HG03095 (cell line): ENCODE measurements around the gene AUTS2.
"Not testable (repeated sequence)": the region's sequence is repeated elsewhere in the genome, so short reads cannot be mapped to it uniquely, and the experiment has no call there.

ENCODE experiments used
- ATAC-seq: cut with Tn5 transposase; IDR thresholded peaks from one replicate; pipeline ENCODE4 v1.9.1; 2021; ENCODE audit warnings: moderate library complexity; ENCODE audit not compliant: unreplicated experiment

Gene AUTS2

GRCh38 chr7:70574970-70575799, 976.9 kb downstream of the AUTS2 start:
- no peak for ATAC-seq

DNA sequence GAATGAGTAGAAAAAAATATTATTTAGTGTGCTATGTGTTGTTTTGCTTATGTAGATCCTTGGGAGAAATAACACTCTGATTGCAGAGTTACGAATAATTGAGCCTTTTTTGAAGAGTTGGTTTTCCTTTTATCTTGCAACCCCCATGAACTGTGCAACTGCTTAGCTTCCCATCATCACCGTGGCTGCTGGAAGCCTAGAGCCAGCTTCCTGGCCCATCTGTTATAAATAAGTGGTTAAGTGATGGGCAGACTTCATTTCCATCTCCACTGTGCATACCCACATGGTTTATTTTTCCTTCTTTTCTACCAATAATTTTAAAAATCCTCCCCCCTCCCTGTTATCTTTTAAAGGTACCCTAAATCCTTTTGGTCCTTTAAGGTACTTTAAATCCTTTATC, 978.8 kb downstream of the AUTS2 start:
- ATAC-seq: no peak

- no peak for ATAC-seq
These were observed 979.9 kb downstream of the AUTS2 start for GRCh38 chr7:70578131-70578530.

DNA sequence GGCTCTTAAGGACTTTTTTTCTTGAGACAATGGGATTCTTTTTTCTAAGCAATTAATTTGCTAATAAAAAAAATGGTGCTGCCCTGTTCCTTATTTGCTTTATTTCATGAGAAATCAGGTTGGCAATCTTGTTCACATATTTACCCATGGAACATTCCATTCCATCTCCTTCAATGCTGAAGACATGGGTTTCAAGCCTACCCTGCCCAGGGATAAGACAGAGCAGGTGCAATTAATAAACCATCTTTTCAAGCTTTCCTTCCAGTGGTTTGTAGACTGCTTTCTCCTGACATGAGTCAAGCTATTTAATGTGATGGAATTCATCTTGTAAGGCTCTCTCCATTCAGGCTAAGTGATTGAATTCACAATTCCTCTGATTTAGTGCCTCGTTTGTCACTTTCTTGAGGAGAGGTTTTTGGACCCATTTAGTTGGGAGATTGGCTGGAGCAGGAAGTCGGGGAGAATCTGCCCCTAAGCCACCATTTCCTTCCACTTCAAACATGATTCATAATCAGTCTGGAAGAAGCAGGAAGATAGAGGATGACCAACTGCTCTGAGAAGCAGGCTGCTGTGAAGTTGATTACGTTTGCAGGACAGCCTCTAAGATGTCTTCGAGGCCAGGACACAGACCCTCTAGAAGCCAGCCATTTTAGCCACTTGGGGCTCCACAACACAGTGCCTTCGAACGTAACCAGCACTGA, 981.3 kb downstream of the AUTS2 start:
- ATAC-seq: no peak

- no peak for ATAC-seq
These were observed 981.9 kb downstream of the AUTS2 start for GRCh38 chr7:70580161-70580560.

GRCh38 chr7:70582927-70583895, 984.9 kb downstream of the AUTS2 start:
- ATAC-seq: no peak

GRCh38 chr7:70583965-70584883, 985.9 kb downstream of the AUTS2 start:
- ATAC-seq: no peak

DNA sequence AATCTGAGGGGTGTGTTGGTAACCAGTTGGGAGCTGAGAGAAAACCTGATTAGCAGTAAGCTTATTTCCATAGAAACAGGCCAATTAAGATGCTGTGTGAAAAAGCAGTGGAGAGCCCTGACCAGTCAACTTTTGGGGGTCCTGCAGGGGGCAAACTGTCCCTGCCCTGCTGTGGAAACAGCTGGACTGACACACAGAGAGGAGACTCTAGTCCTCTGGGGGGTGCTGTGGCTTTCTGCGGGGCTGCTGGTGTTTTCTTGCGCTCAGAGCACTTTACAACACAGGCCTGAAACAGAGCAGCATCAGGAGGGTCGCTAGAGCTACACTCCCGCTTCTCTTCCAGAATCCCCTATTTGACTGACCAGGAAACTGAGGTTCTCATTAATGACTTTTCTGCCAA, 986.8 kb downstream of the AUTS2 start:
- no peak for ATAC-seq

DNA sequence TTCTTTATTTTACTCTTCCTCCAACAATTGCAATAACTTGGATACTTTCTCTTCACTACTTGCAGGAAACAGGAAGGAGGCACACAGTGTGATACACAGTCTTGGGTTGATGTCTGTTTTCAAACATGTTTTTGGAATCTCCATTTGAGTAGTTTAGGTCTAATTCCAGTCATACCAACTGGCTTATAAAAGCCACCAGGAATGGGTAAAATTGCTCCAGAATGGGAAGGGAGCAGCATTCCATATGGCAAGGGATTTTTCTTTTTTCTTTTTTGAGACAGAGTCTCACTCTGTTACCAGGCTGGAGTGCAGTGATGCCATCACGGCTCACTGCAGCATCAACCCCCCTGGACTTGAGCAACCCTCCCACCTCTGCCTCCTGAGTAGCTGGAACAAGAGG, 988.5 kb downstream of the AUTS2 start:
- ATAC-seq: no peak

- ATAC-seq: no peak
These were observed 989.5 kb downstream of the AUTS2 start for GRCh38 chr7:70587739-70588138.

DNA sequence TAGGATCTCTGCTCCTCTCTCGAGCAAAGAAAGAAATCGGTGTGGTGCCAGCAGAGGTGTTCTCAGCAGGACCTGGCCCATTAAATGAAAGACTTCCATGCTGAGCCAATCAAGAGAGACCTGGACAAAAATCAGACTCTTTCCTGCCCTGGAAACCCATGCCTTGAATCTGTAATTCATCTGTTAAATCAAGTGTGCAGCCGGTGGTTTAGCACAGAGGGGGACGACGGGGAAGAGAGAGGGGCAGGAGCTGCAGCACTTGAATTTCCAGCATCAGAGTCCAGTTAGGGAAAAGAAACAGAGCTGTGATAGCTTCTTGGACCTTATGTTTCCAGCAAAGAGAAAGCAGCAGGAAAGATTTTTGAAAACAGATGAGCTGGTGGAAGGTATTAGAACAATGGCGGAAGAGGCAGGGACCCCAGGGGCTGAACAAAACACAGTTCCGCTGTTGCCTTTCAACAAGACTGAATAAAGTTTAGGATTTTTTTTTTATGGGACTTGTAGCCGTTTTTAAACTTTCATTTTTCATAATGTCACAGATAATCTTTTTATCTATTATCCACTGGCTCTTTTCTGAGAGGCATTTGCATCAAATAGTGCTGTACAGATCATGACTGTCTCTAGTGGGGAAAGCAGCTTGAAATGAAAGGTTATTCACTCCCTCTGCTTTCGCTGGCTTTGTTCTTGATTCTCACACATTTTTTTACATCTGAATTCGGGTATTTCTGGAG, 990.1 kb downstream of the AUTS2 start:
- no peak for ATAC-seq

DNA sequence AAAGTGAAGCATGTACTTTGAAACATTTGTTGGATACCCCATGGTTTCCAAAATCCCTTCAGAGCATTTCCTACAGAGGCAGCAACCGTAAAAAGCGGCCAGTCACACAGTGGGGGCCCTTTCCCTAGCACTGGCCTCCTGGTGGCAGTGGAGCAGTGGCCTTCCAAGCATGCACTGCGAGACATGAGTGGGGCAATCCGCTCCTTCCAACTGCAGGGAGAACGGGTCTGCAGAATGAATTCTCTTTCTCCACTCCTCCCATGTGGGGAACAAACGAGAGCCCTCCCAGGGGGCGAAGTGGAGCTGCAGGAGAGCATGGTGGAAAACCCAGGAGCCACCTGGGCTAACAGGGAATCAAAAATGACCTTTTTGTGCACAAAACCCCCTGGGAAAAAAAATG, 990.7 kb downstream of the AUTS2 start:
- no peak for ATAC-seq

DNA sequence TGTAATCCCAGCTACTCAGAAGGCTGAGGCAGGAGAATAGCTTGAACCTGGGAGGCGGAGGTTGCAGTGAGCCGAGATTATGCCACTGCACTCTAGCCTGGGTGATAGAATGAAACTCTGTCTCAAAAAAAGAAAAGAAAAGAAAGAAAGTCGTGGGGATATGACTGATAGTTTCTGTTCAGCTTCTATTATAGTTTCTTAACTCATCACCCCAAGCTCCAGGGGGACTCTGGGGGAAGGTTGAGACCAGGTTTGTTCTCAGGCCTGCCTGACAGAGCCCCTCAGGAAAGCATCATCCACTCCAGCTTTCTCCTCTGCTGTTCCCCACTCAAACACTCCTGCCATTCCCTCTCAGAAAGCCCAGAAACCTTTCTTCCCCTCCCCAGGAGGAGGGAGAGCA, 991.3 kb downstream of the AUTS2 start:
- ATAC-seq: no peak

DNA sequence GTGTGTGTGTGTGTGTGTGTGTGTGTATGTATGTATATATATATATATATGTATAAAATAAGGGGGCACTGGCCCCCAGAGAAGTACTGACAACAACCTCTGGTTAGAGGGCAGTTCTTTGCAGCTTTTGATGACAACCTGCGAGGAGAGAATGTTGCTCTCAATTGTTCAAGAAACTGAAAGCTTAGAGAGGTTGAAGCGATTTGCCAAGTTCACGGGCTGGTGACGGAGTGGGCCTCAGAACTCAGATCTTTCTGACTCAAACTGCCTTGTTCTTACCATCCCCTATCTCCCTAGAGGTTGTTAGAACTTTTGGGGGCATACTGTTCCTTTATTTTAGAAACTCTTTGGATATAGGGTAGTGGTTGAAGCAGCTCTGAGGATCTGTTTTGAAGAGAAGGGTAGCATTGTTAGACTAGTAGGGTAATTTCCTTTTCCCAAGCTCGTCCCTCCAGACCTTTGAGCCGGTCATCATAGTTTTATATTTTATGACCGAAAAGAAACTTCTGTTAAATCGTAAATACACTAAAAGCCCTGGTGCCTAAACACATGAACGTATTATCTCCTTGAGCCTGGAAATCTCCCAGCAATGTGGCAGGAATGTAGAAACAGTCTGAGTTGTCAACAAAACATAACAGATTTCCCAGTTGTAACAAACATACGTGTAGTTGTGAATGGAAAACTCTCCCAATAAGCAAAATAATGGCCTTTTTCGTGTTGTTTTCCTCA, 992.0 kb downstream of the AUTS2 start:
- ATAC-seq: no peak

- ATAC-seq: no peak
These were observed 993.4 kb downstream of the AUTS2 start for GRCh38 chr7:70591643-70592042.

- ATAC-seq: no peak
These were observed 993.9 kb downstream of the AUTS2 start for GRCh38 chr7:70592171-70592570.

GRCh38 chr7:70594170-70594569, 995.9 kb downstream of the AUTS2 start:
- ATAC-seq: no peak

- ATAC-seq: not testable (repeated sequence)
These were observed 996.6 kb downstream of the AUTS2 start for GRCh38 chr7:70594885-70595284.

DNA sequence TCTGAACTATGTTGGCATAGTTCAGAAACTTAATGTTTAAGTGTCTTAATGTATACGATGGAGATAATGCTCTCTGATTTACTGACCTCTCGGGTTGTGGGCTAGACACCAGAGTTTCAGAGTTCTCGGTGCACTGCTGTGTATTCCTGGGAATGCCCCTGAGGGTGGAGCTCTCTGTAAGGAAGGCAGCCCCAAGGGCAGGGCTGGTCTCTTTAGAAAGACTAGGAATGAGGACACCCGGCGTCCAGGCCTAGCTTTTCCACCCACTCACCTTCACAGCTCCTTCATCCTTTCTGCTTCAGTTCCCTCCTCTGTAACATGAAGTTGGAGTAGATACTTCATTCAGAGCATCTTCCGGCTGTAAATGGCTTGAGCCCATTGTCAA, 997.1 kb downstream of the AUTS2 start:
- no peak for ATAC-seq
